HG03521 (cell line): ENCODE data around the gene NAA16.
"Not testable (repeated sequence)": the region's sequence is repeated elsewhere in the genome, so short reads cannot be mapped to it uniquely, and the experiment has no call there.

Experiments used
- ATAC-seq: cut with Tn5 transposase; IDR thresholded peaks from one replicate; pipeline ENCODE4 v1.9.1; 2021; ENCODE audit warnings: mild to moderate bottlenecking, moderate library complexity; ENCODE audit not compliant: unreplicated experiment

NAA16 gene

DNA sequence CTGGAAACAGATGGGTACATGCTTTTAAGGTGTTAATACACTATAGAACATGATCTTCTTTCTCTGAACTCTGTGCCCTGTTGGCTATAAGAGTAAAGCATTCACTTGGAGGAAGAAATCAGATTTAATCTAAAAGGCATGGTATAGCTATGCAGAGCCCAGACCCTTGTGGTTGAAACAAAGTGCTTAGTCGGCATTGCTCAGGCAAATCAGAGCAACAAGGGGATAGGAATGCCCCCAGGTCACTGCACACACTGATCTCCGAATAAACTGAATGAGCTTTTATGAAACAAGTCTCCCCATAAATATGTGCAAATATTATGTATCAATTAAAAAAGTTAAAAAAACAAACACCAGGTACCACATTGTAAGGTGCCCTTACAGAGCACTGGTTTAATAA, 94.3 kb downstream of the NAA16 start:
- ATAC-seq: no peak

DNA sequence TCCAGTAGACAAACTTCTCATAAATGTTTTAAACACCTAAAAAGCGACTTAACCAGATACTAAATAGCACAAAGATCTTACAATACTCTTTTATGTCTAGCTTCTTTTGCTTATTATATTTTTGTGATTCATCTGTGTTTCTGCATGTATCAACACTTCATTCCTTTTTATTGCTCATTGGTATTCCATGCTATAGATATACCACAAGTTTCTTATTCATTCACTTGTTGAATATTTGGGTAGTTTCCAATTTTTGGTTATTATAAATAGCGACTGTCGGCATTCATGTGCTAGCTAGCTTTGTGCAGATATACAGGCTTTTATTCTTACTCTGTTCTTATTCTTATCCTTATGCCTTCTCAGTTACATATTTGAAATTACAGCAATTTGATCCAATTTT, 96.3 kb downstream of the NAA16 start:
- ATAC-seq: no peak

DNA sequence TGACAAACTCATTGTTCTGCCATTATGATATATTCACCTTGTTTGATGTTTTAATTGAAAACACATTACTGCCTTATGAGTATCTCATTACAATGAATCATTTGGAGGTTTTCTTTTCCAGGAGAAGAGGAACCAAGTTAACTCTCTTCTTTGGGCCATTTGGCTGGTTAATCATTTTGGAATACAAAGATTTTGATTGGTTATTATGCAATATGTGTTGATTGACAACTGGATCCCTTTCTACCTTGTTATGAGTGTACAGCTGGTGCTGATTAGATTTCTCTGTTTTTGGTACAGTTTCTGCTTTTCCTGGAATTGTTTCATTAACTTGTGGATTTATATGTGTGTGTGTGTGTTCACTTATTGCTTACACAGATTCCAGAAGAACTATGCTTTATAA, 97.1 kb downstream of the NAA16 start:
- no peak for ATAC-seq

DNA sequence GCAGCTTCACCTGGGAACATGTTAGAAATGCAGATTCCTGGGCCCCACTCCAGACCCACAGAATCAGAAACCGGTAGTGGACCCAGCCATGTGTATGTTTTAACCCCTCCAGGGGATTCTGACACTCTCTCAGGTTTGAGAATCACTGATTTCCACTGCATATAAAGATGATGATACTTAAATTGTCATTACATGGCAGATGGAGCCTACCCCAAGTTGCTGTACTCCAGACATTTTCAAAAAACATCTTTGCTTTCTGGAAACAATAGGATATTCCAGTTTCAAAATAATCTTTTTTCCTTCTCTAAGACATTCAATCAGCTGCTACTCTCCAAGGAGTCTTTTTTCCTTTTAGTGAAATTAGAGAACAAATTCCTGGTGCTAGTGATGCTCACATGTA, 97.7 kb downstream of the NAA16 start:
- ATAC-seq: no peak

DNA sequence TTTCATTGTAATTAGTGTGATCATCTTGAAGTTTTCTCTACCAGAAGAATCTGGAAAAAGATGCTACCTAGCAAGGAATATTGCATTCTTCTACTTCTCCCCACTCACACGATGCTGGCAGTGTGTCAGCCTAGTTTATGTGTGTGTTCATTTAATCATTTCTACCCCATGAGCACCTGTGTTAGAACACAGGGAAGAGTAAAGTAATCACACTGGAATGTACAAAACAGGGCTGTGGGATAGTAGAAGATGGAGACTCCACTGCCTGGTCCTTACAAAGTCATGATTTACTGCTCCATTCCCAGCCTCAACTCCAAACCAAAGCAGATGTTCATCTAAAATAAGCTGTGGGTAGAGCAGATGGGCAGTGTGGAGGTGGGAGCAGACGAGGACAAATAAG, 98.5 kb downstream of the NAA16 start:
- no peak for ATAC-seq

DNA sequence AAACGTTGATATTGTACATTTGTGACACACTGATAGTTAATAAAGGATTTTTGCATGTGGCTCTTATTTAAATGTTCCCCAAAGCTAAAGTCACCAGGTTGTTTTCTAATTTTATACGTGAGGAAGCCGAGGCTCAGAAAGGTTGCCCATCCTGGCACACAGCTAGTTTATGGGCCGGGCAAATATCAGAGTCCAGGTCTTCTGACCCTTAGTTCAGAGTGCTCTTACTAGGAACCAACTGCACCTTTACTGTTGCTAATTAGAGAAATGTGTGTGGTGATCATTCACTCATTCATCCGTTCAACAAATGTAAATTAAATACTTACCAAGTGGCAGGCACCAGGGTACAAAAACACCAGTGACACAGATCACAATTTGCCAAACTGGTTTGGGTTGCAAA, 100.0 kb downstream of the NAA16 start:
- no peak for ATAC-seq

DNA sequence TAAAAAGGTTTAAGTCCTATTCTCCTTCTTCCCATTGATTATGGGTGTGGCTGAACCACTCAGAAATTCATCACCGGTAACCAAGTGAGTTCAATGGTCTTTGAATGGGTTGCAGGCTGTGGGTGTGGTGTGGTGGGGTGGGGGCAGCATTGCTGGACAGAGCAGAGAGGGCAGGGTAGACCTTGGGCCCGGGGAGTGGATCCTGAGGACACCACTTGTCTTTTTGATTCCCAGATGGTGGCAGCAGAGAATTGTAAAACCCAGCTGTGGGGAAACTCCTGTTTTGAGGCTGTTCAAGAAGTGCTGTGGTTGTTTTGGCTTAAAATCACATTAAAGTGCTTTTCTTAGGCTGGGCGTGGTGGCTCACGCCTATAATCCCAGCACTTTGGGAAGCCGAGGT, 100.5 kb downstream of the NAA16 start:
- no peak for ATAC-seq

DNA sequence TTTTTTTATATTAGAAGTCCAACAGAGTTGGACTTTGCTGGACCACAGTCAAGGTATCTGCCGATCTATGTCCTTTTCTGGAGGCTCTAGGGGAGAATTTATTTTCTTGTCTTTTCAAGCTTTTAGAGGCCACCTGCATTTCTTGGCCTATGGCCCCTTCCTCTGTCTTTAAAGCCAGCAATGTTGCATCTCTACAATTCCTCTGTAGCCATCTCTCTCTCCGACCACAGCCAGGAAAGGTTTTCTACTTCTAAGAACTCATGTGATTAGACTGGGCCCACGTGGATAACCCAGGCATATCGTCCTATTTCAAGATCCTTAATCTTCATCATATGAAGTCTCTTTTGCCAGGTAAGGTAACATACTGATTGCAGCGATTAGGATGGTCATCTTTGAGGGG, 102.8 kb downstream of the NAA16 start:
- no peak for ATAC-seq

DNA sequence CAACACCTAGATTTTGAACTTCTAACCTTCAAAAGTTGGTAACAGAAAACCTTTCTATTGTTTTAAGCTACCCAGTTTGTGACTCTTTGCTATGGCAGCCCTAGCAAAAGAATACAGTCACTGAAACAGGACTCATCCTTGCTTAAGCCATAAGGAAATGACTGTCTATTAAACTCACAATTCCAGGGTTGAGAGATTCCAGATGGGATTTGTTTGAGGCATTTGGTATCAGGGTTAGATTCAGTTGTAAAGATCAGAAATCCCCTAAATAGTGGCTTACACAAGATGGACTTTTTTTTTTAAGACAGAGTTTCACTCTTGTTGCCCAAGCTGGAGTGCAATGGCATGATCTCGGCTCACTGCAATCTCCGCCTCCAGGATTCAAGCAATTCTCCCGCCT, 105.2 kb downstream of the NAA16 start:
- no peak for ATAC-seq

DNA sequence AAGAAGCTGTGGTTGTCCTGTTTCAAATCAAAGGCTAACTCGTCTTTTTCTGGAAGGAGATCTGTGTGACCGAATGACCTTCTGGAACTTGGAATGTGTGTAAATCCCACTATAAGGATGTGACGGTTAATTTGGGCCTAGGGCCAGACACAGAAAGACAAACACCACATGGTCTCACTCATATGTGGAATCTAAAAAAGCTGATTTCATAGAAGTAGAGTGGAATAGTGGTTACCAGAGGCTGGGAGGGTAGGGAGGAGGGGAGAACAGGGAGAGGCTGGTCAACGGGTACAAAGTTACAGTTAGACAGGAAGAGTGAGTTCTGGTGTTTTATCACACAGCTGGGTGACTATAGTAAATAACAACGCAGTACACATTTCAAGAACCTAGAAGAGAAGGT, 107.0 kb downstream of the NAA16 start:
- ATAC-seq: no peak

DNA sequence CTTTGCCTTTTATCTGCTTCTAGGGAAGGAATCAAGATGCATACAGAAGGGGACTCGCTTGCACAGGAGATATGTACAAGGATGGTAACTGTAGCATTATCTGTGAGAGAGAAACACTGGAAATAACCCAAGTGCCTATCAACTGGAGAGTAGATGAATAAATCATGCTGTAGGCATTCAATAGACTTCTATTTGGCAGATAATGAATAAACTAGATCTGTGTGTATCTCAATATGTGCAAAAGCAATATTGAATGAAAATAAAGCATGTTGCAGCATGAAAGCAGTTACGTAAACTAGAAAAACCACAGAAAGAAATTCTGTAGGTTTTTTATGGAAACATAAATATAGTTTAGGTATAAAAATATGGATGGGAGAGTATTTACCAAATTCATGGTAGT, 107.7 kb downstream of the NAA16 start:
- ATAC-seq: no peak

DNA sequence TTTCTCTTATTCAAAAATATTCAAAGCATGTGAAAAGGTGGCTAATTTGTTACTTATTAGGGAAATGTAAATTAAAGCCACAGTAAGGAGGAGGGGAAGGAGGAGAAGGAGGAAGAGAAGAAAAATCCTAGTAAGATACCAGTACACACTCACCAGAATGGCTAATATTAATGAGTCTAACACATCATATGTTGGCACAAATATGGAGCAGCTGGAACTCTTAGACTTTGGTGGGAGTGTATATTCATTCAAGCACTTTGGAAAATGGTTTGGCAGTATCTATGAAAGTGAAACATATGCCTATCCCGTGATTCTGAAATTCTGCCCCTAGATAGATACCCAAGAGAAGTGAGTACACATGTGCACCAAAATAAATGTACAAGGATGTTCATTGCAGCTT, 108.1 kb downstream of the NAA16 start:
- no peak for ATAC-seq

DNA sequence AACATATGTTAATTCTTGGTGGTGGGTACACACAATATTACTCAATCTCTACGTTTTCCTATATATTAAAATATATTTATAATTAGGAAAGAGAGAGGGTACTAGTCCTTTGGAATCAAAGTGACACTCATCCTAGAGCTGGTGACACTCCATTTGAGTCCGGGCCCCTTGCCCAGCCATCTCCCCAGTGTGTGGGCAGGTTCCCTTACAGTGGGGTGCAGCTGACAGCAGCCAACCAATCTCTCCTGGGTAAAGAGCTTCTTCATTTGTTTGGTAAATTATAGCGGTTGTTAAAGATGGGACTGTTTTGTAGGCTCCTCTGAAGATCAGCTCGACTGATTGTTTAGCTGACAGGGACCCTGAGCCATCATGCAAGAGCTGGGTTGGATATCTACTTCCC, 109.1 kb downstream of the NAA16 start:
- ATAC-seq: no peak

DNA sequence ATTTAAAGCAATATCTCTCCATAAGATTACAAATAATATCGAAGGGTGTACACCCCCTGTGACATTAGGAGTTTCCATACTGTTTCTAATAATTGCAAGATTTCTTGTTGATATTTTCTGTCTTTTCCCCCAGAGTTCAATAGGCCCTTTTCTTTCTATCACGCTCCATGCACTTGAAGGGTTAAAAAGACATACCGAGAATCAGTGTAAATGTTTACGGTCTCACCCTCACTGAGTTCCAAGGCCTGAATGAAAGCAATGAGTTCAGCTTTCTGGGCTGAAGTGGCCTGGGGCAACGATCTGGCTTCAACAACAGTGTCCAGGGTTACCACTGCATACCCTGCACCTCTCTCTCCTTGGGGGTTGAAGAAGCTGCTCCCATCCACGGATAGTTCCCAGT, 110.3 kb downstream of the NAA16 start:
- not testable (repeated sequence) for ATAC-seq

DNA sequence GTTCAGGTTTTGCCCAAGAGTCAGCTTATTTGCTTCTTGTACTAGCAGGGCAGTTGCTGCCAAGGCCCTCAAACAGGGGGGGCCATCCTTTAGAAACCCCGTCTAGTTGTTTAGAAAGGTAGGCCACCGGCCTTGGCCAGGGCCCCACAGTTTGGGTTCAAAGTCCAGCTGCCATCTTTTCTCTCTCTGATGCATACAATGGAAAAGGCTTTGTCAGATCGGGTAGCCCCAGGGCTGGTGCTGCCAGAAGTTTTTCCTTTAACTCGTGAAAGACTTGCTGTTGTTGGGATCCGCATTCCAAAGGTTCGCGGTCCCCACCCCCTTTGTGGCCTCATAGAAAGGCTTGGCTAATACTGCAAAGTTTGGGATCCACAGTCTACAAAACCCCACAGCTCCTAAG, 110.9 kb downstream of the NAA16 start:
- ATAC-seq: not testable (repeated sequence)

DNA sequence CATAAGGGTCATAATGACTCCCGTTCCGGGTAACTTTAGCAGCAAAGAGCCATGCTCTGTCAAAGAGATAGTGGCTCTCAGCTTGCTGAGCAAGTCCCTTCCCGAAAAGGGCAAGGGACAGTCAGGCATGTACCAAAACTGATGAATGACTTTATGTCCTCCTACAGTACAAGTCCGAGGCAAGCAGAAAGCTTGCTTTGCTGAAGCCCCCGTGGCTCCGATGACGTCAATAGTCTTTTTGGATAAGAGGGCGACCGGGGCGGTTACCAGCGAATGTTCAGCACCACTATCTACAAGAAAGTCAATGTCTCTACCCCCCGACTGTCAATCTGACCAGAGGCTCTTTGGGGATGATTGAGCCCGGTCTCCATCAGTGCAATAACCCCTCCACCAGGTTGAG, 112.2 kb downstream of the NAA16 start:
- ATAC-seq: not testable (repeated sequence)

DNA sequence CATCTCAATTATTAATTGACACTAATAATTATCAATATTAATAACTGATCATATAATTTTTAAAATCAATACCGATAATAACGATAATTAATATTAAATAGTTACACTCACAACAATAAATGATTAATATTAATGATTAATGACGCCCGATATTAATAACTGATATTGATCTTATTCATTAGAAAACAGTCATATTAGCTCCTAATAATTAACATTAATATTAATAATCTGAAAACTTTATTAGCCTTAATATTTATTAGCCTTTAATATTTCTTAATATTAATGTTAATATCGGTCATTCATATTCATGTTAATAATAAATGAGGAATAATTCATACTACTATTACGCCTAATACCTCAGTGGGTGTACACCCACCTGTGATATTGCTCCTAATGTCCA, 113.6 kb downstream of the NAA16 start:
- ATAC-seq: not testable (repeated sequence)

DNA sequence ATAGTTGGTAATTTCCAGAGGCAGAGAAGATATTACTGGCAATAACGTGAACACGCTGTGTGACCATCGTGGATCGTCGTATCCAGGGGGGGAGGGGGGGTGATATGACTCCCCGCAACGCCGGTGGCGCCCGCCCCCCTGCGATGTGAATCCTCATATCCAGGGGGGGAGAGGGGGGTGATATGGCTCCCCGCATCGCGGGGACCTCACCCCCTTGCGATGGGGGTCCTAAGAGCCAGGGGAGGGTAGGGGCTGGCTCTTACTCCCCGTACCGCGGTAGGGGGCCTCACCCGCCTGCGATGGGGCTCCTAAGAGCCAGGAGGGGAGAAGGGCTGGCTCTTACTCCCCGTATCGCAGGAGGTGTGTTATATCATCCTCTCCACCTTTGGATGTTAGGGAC, 115.0 kb downstream of the NAA16 start:
- no peak for ATAC-seq
